Liver (tissue), 9 donors: ENCODE measurements around the gene EIPR1. TPM values are rescaled to one million over a fixed set of nuclear protein-coding genes. Genes with fewer than 3 reads are reported as not detected.

ENCODE experiments used
- DNase-seq: peaks from one replicate; pipeline ENCODE4 v3.0.0-alpha.2; 2017; ENCODE audit warnings: low spot score
- H3K27ac ChIP-seq, 2 donors: one replicate each; pipeline ENCODE4 v1.7.0; 2013; ENCODE audit warnings: inconsistent platforms in 2 of 2, low read length in 2 of 2, control low read depth in 1 of 2, low read depth in 1 of 2, mild to moderate bottlenecking in 1 of 2
- H3K27me3 ChIP-seq, 4 donors: one replicate each; pipeline versions ENCODE4 v1.6.1 to v1.7.0; 2013; ENCODE audit warnings: low read length in 3 of 4, inconsistent platforms in 1 of 4, mild to moderate bottlenecking in 1 of 4, moderate library complexity in 1 of 4; ENCODE audit not compliant: control insufficient read depth in 4 of 4, insufficient read depth in 4 of 4
- H3K36me3 ChIP-seq, 4 donors: one replicate each; pipeline versions ENCODE4 v1.6.1 to v1.7.0; 2013; ENCODE audit warnings: low read length in 3 of 4, mild to moderate bottlenecking in 3 of 4, low read depth in 1 of 4, moderate library complexity in 1 of 4; ENCODE audit not compliant: control insufficient read depth in 4 of 4, insufficient read depth in 3 of 4
- H3K4me1 ChIP-seq, 4 donors: one replicate each; pipeline versions ENCODE4 v1.6.1 to v1.7.0; 2013; ENCODE audit warnings: low read length in 3 of 4, mild to moderate bottlenecking in 3 of 4, moderate library complexity in 1 of 4; ENCODE audit not compliant: control insufficient read depth in 4 of 4, insufficient read depth in 4 of 4
- H3K4me3 ChIP-seq, 3 donors: one replicate each; pipeline versions ENCODE4 v1.6.1 to v1.7.0; 2013; ENCODE audit warnings: low read length in 3 of 3, control low read depth in 1 of 3, low read depth in 1 of 3, mild to moderate bottlenecking in 1 of 3
- H3K9ac ChIP-seq, 2 donors: one replicate each; pipeline ENCODE4 v1.7.0; 2013; ENCODE audit warnings: low read length in 2 of 2, mild to moderate bottlenecking in 2 of 2, moderate library complexity in 2 of 2, control low read depth in 1 of 2, low read depth in 1 of 2
- H3K9me3 ChIP-seq, 4 donors: one replicate each; pipeline versions ENCODE4 v1.6.1 to v1.7.0; 2013; ENCODE audit warnings: low read length in 3 of 4; ENCODE audit not compliant: control insufficient read depth in 4 of 4
- CTCF ChIP-seq: fragments of 150-350 bp; IDR thresholded peaks from 2 replicates; pipeline ENCODE4 v1.5.1; 2017; ENCODE audit warnings: improper control_type of control experiment, low read depth, low read length; ENCODE audit not compliant: missing input control
- EGR1 ChIP-seq, 2 donors: IDR thresholded peaks; 2 replicates each; pipeline ENCODE4 v1.6.1; 2016 to 2018; ENCODE audit warnings: antibody characterized with exemption in 2 of 2, low read depth in 2 of 2
- FOXA1 ChIP-seq: IDR thresholded peaks from 2 replicates; pipeline ENCODE4 v1.6.1; 2016; ENCODE audit warnings: antibody characterized with exemption
- FOXA2 ChIP-seq: IDR thresholded peaks from 2 replicates; pipeline ENCODE4 v1.6.1; 2016; ENCODE audit warnings: antibody characterized with exemption
- GABPA ChIP-seq, 2 donors: IDR thresholded peaks in 1 of 2; conservative IDR thresholded peaks in 1 of 2; 2 replicates each; pipeline ENCODE4 v1.6.1; 2016; ENCODE audit warnings: antibody characterized with exemption in 2 of 2, mild to moderate bottlenecking in 1 of 2, moderate library complexity in 1 of 2
- HNF4A ChIP-seq, 2 donors: conservative IDR thresholded peaks; 2 replicates each; pipeline ENCODE4 v1.6.1; 2016; ENCODE audit warnings: antibody characterized with exemption in 2 of 2, mild to moderate bottlenecking in 2 of 2
- HNF4G ChIP-seq: IDR thresholded peaks from 2 replicates; pipeline ENCODE4 v1.6.1; 2016; ENCODE audit warnings: antibody characterized with exemption
- JUND ChIP-seq, 2 donors: IDR thresholded peaks; 2 replicates each; pipeline ENCODE4 v1.6.1; 2016; ENCODE audit warnings: antibody characterized with exemption in 2 of 2
- NR2F2 ChIP-seq: IDR thresholded peaks from 2 replicates; pipeline ENCODE4 v1.6.1; 2016; ENCODE audit warnings: antibody characterized with exemption
- RAD21 ChIP-seq, 2 donors: IDR thresholded peaks; 2 replicates each; pipeline ENCODE4 v1.6.1; 2016; ENCODE audit warnings: antibody characterized with exemption in 2 of 2, mild to moderate bottlenecking in 2 of 2
- REST ChIP-seq: IDR thresholded peaks from 2 replicates; pipeline ENCODE4 v1.6.1; 2016; ENCODE audit warnings: antibody characterized with exemption, mild to moderate bottlenecking
- RXRA ChIP-seq, 2 donors: IDR thresholded peaks; 2 replicates each; pipeline ENCODE4 v1.6.1; 2017 to 2018; ENCODE audit warnings: antibody characterized with exemption in 2 of 2, mild to moderate bottlenecking in 1 of 2
- SP1 ChIP-seq: IDR thresholded peaks from 2 replicates; pipeline ENCODE4 v1.6.1; 2018; ENCODE audit warnings: antibody characterized with exemption, mild to moderate bottlenecking
- TAF1 ChIP-seq: conservative IDR thresholded peaks from 2 replicates; pipeline ENCODE4 v1.6.1; 2016; ENCODE audit warnings: antibody characterized with exemption, mild to moderate bottlenecking
- YY1 ChIP-seq: IDR thresholded peaks from 2 replicates; pipeline ENCODE4 v1.6.1; 2016; ENCODE audit warnings: antibody characterized with exemption, mild to moderate bottlenecking
- ZBTB33 ChIP-seq: IDR thresholded peaks from 2 replicates; pipeline ENCODE4 v1.6.1; 2016; ENCODE audit warnings: antibody characterized with exemption
- WGBS: extraction: QIAGEN DNeasy Blood & Tissue Kit; methylation state at CpG from one replicate; pipeline ENCODE4 v1.1.7; 2013; 5-methylcytosine and 5-hydroxymethylcytosine counted together
- polyA plus RNA-seq, 2 donors: library from polyadenylated mRNA; stranded (reverse) in 1 of 2; unstranded in 1 of 2; fragments of 200-250 nt in 1 of 2; fragments of >200 nt in 1 of 2; fragmentation: Nextera tagmentation in 1 of 2; extraction: Ambion mirVana in 1 of 2; gene quantifications; one replicate each; pipeline versions ENCODE4 v1.2.1 to v1.2.3, GENCODE V29; 2013 to 2015
- total RNA-seq, 2 donors: library from RNA; depleted of rRNA; stranded (reverse); fragments of >200 nt; gene quantifications; one replicate each; pipeline ENCODE4 v1.2.3, GENCODE V29; 2014
- TF ChIP-seq, protein P1 (sequence below): IDR thresholded peaks from 2 replicates; pipeline ENCODE4 v1.6.1; 2016; ENCODE audit warnings: antibody characterized with exemption
- TF ChIP-seq, protein P2 (sequence below): IDR thresholded peaks from 2 replicates; pipeline ENCODE4 v1.6.1; 2016; ENCODE audit warnings: antibody characterized with exemption
- donor health status: healthy.
- donor health status: healthy.
- donor health status: healthy.
- donor health status: healthy.
- donor health status: healthy.

Gene EIPR1
- total and polyA plus RNA-seq, 4 donors: 7.6 to 12.1 (median 11.4) TPM

GRCh38 chr2:3321825-3322224, 55.8 kb downstream of the EIPR1 start:
- Histone ChIP-seq H3K9me3 (no peaks in the 10 kb centered on the region), H3K27me3 (no peaks in the 10 kb centered on the region), H3K4me3 (no peak overlapping the region), H3K4me1 (peaks cover 8 to 37% (median 19%) of the 10 kb centered on the region in 4 donors), H3K27ac (no peak overlapping the region), H3K9ac (no peak overlapping the region), H3K36me3 (peaks cover 0 to 5% (median 4%) of the 10 kb centered on the region in 4 donors)
- TF ChIP-seq GABPA (IDR thresholded peaks at IDR 0.05 in 1 of 2, conservative IDR thresholded peaks at IDR 0.05 in 1 of 2) (no peak), NR2F2 (no peak), CTCF (no peak), ZBTB33 (no peak), FOXA2 (no peak), TAF1 (no peak)
- TF ChIP-seq, protein P1, sequence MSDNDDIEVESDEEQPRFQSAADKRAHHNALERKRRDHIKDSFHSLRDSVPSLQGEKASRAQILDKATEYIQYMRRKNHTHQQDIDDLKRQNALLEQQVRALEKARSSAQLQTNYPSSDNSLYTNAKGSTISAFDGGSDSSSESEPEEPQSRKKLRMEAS: no peak
- DNase-seq: no peak
- WGBS: 97% methylated on average over 17 of the region's 17 CpGs

- Histone ChIP-seq H3K27me3 (no peaks in the 10 kb centered on the region), H3K36me3 (peaks cover 0 to 5% (median 4%) of the 10 kb centered on the region in 4 donors), H3K27ac (no peak overlapping the region), H3K4me3 (no peak overlapping the region), H3K9ac (no peak overlapping the region), H3K9me3 (no peaks in the 10 kb centered on the region), H3K4me1 (peaks cover 8 to 36% (median 19%) of the 10 kb centered on the region in 4 donors)
- TF ChIP-seq NR2F2 (no peak), HNF4G (no peak), HNF4A (conservative IDR thresholded peaks at IDR 0.05) (no peak), ZBTB33 (no peak), FOXA1 (no peak), JUND (IDR thresholded peaks at IDR 0.05) (no peak), REST (no peak), FOXA2 (no peak), SP1 (no peak), GABPA (IDR thresholded peaks at IDR 0.05 in 1 of 2, conservative IDR thresholded peaks at IDR 0.05 in 1 of 2) (no peak), EGR1 (IDR thresholded peaks at IDR 0.05; ENCODE audit: low read depth in 2 of 2) (no peak), RXRA (IDR thresholded peaks at IDR 0.05) (no peak), RAD21 (IDR thresholded peaks at IDR 0.05) (no peak), CTCF (no peak), TAF1 (no peak), YY1 (no peak)
- TF ChIP-seq, protein P1: no peak
- TF ChIP-seq, protein P2, sequence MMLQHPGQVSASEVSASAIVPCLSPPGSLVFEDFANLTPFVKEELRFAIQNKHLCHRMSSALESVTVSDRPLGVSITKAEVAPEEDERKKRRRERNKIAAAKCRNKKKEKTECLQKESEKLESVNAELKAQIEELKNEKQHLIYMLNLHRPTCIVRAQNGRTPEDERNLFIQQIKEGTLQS: no peak
- 80% methylated on average over 16 of the region's 16 CpGs for WGBS
- no peak for DNase-seq
Measured at GRCh38 chr2:3320910-3321605, 56.6 kb downstream of the EIPR1 start.
